ENCODE results near the gene TNFSF12. TPM values are rescaled to one million over a fixed set of nuclear protein-coding genes. Genes with fewer than 3 reads are reported as not detected.

Gene TNFSF12
- total RNA-seq, 1 donor from 2014 or later, result 7.4 TPM

GRCh38 chr17:7563115-7563869 is 14.4 kb downstream of the TNFSF12 start:
- no peak for DNase-seq (ENCODE audit: low read depth)

- no peak for DNase-seq (ENCODE audit: low read depth)
Observed at GRCh38 chr17:7569571-7569970, 20.7 kb downstream of the TNFSF12 start.

GRCh38 chr17:7570351-7570750 is 21.5 kb downstream of the TNFSF12 start:
- DNase-seq (ENCODE audit: low read depth), result no peak

- no peak for DNase-seq (ENCODE audit: low read depth)
Observed at GRCh38 chr17:7572338-7572587, 23.4 kb downstream of the TNFSF12 start.

- DNase-seq (ENCODE audit: low read depth), result peak; percentile 99
Observed at GRCh38 chr17:7572588-7573323, 23.9 kb downstream of the TNFSF12 start.

- DNase-seq (ENCODE audit: low read depth), result peak; percentile 91
Observed at GRCh38 chr17:7573324-7574080, 24.6 kb downstream of the TNFSF12 start.

GRCh38 chr17:7574176-7574953 is 25.5 kb downstream of the TNFSF12 start:
- peak; percentile 35 for DNase-seq (ENCODE audit: low read depth)

- DNase-seq (ENCODE audit: low read depth), result no peak
Observed at GRCh38 chr17:7575481-7575883, 26.6 kb downstream of the TNFSF12 start.

GRCh38 chr17:7575959-7576358 is 27.1 kb downstream of the TNFSF12 start:
- no peak for DNase-seq (ENCODE audit: low read depth)

- no peak for DNase-seq (ENCODE audit: low read depth)
Observed at GRCh38 chr17:7576432-7576937, 27.6 kb downstream of the TNFSF12 start.

- DNase-seq (ENCODE audit: low read depth), result no peak
Observed at GRCh38 chr17:7577327-7578199, 28.7 kb downstream of the TNFSF12 start.

- DNase-seq (ENCODE audit: low read depth), result peak; percentile 82
Observed at GRCh38 chr17:7579001-7579833, 30.4 kb downstream of the TNFSF12 start, which contains the start of gene CD68. CD68 (plus strand) TSS chr17:7579638; CDS start chr17:7579678, 40 bp downstream.

GRCh38 chr17:7579834-7580603 is 31.2 kb downstream of the TNFSF12 start:
- DNase-seq (ENCODE audit: low read depth), result peak; percentile 51

- no peak for DNase-seq (ENCODE audit: low read depth)
Observed at GRCh38 chr17:7580604-7581575, 32.0 kb downstream of the TNFSF12 start.

GRCh38 chr17:7582396-7583252 is 33.8 kb downstream of the TNFSF12 start:
- no peak for DNase-seq (ENCODE audit: low read depth)

All from myocyte (in vitro differentiated cells).